ENCODE results near the gene BRIX1. TPM values are rescaled to one million over a fixed set of nuclear protein-coding genes. Genes with fewer than 3 reads are reported as not detected.
A peak's percentile ranks its signal among the peaks of the same experiment; 100 is the strongest.

BRIX1 gene
- total RNA-seq, 1 experiment from 2014 or later = 77.0 TPM

- Histone ChIP-seq H3K23me2 (ENCODE audit: insufficient read length, low read depth, low read length, poor library complexity, severe bottlenecking) (peaks cover 6% of the 10 kb centered on the region), H2BK5ac (ENCODE audit: insufficient read length, low read length) (no peak overlapping the region), H2AK5ac (ENCODE audit: insufficient read length, low read length) (no peak overlapping the region), H4K20me1 (ENCODE audit: control insufficient read depth, insufficient read depth, insufficient read length) (no peaks in the 10 kb centered on the region), H3K4me1 (ENCODE audit: insufficient read depth, low read length) (no peaks in the 10 kb centered on the region; the same call in 1 of the 2 replicates), H2BK120ac (ENCODE audit: low read depth, low read length, poor library complexity, severe bottlenecking) (no peak overlapping the region), H4K8ac (replicated peaks; ENCODE audit: insufficient read length, low read depth, low read length) (no peak overlapping the region), H3K9me3 (ENCODE audit: control insufficient read depth, low read depth, low read length) (no peaks in the 10 kb centered on the region), H3K18ac (ENCODE audit: insufficient read length, low read depth, low read length) (no peak overlapping the region), H3K23ac (ENCODE audit: insufficient read length, low read depth, low read length) (no peak overlapping the region), H4K5ac (ENCODE audit: insufficient read length, low read depth, low read length) (no peak overlapping the region), H3K79me2 (ENCODE audit: insufficient read depth, low read length) (peaks cover 8% of the 10 kb centered on the region; the same call in 1 of the 2 replicates), H2BK20ac (ENCODE audit: low read depth, low read length, poor library complexity, severe bottlenecking) (no peak overlapping the region), H4K91ac (ENCODE audit: insufficient read length, low read depth, low read length) (no peak overlapping the region), H2BK15ac (ENCODE audit: low read depth, low read length) (no peak overlapping the region), H3K27ac (ENCODE audit: insufficient read length, low read depth, low read length) (no peak overlapping the region), H3K27me3 (ENCODE audit: insufficient read depth, low read length) (no peaks in the 10 kb centered on the region), H2AFZ (ENCODE audit: low read length) (no peak overlapping the region), H3K9ac (ENCODE audit: extremely low read depth, insufficient read length, low read length) (no peak overlapping the region), H3K4ac (ENCODE audit: low read depth, low read length) (no peak overlapping the region), H3K14ac (ENCODE audit: insufficient read depth, low read length) (no peak overlapping the region), H2BK12ac (ENCODE audit: insufficient read length, low read depth, low read length) (no peak overlapping the region), H3K79me1 (ENCODE audit: insufficient read depth, low read depth, low read length, poor library complexity, severe bottlenecking) (peaks cover 6% of the 10 kb centered on the region), H3K4me2 (ENCODE audit: insufficient read depth, insufficient read length, low read length) (no peak overlapping the region), H3T11ph (ENCODE audit: low read length) (no peak overlapping the region), H3K56ac (ENCODE audit: insufficient read length, low read depth, low read length) (no peak overlapping the region)
- DNase-seq = peak; percentile 34
- WGBS (ENCODE audit: extremely low coverage, insufficient read length, low lambda C conversion rate) = no CpG with 5 or more reads among the region's 5 CpGs
- peaks cover 17 to 23% of the 10 kb centered on the region in 2 experiments for H3K4me1 Mint-ChIP-seq
- TF ChIP-seq, protein P1, sequence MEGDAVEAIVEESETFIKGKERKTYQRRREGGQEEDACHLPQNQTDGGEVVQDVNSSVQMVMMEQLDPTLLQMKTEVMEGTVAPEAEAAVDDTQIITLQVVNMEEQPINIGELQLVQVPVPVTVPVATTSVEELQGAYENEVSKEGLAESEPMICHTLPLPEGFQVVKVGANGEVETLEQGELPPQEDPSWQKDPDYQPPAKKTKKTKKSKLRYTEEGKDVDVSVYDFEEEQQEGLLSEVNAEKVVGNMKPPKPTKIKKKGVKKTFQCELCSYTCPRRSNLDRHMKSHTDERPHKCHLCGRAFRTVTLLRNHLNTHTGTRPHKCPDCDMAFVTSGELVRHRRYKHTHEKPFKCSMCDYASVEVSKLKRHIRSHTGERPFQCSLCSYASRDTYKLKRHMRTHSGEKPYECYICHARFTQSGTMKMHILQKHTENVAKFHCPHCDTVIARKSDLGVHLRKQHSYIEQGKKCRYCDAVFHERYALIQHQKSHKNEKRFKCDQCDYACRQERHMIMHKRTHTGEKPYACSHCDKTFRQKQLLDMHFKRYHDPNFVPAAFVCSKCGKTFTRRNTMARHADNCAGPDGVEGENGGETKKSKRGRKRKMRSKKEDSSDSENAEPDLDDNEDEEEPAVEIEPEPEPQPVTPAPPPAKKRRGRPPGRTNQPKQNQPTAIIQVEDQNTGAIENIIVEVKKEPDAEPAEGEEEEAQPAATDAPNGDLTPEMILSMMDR (conservative IDR thresholded peaks at IDR 0.05) = no peak
- peak overlapping the region in 1 of 3 experiments; percentile 70; a peak in 1 of 7 replicates for H3K27ac Mint-ChIP-seq
- H3K36me3 Mint-ChIP-seq (ENCODE audit: insufficient read depth in 1 of 3, low read depth in 3 of 3) = peaks cover 20 to 49% (median 43%) of the 10 kb centered on the region in 3 experiments
- no peaks in the 10 kb centered on the region for H3K27me3 Mint-ChIP-seq (ENCODE audit: low read depth)
- H3K9me3 Mint-ChIP-seq = no peaks in the 10 kb centered on the region; a peak in 1 of 5 replicates
- peak overlapping the region in 1 of 2 experiments; percentile 44; a peak in 1 of 5 replicates for H3K4me3 Mint-ChIP-seq
Observed at GRCh38 chr5:34927785-34928184, 12.3 kb downstream of the BRIX1 start.
